ENCODE data around the gene TFE3. TPM values are rescaled to one million over a fixed set of nuclear protein-coding genes. Genes with fewer than 3 reads are reported as not detected.

Gene TFE3
- total and polyA plus RNA-seq, 10 of the 15 experiments (the other 5 are each of a cell fraction or from before 2014, with no cell fraction given): 3.5 to 20.4 (median 11.6) TPM

DNA sequence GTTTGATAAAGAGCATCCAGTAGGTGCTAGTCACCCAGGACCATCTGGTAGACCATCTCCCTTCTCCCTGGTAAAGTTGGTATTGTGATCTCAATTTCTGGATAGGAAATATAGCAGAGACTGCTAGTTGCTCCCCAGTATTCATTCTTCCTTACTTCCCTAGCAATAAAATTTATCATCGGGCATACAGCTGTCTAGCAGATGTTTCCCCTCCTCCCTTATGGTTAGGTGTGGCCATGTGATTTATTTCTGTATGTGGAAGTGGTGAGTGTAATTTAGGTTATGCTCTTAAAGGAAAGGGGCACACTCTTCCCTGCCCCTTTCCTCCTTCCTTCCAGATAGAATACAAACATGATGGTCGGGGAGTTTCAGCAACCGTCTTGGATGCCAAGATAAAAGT lies 59.3 kb downstream of the TFE3 start:
- Histone ChIP-seq H4K20me1 (ENCODE audit: control insufficient read depth, insufficient read depth) (no peaks in the 10 kb centered on the region), H3K4me2 (ENCODE audit: control insufficient read depth, insufficient read depth) (no peak overlapping the region), H3K27me3 (replicated peaks in 1 of 2; ENCODE audit: control insufficient read depth in 2 of 2, insufficient read depth in 2 of 2, low read length in 1 of 2) (no peaks in the 10 kb centered on the region), H3K36me3 (ENCODE audit: control insufficient read depth in 2 of 2, insufficient read depth in 2 of 2, low read length in 1 of 2) (peaks cover 3 to 5% of the 10 kb centered on the region in 2 experiments; a peak in 3 of 4 replicates), H3K9ac (ENCODE audit: control insufficient read depth, insufficient read depth, low read length) (no peak overlapping the region), H2AFZ (ENCODE audit: control insufficient read depth, low read depth, low read length) (no peak overlapping the region), H3K4me1 (ENCODE audit: control insufficient read depth, insufficient read depth, low read length) (no peaks in the 10 kb centered on the region), H3K79me2 (ENCODE audit: control insufficient read depth, insufficient read depth, low read length) (no peaks in the 10 kb centered on the region), H3K9me3 (replicated peaks; ENCODE audit: control insufficient read depth, insufficient read depth, low read length) (no peaks in the 10 kb centered on the region), H3K27ac (ENCODE audit: control insufficient read depth, insufficient read depth) (no peak overlapping the region), H3K4me3 (no peak overlapping the region)
- no peak for TF ChIP-seq NBN (IDR thresholded peaks at IDR 0.05)
- TF ChIP-seq ZNF274 (IDR thresholded peaks at IDR 0.05; ENCODE audit: insufficient read depth, insufficient read length): no peak
- no peak for TF ChIP-seq RAD51 (IDR thresholded peaks at IDR 0.05)
- TF ChIP-seq HDAC6 (IDR thresholded peaks at IDR 0.05; ENCODE audit: unreplicated experiment): no peak
- no peak for TF ChIP-seq NFYA (IDR thresholded peaks at IDR 0.05; ENCODE audit: borderline replicate concordance, low read depth, low read length)
- no peak for TF ChIP-seq HDAC2 (IDR thresholded peaks at IDR 0.05)
- 93% methylated on average over 3 of the region's 3 CpGs for WGBS (ENCODE audit: insufficient coverage, insufficient replicate concordance, low lambda C conversion rate, missing lambda C conversion rate)
- in situ Hi-C loops (cut with MboI): no loop called here
- intact Hi-C loops (cut with micrococcal nuclease; ENCODE audit: unreplicated experiment): no loop called here
- no TSS peak for BruUV-seq (replicated peaks)
- no peak for FAIRE-seq
- no peak for DNase-seq (ENCODE audit: low read depth, low spot score)
- RAD21 ChIA-PET (ENCODE audit: unreplicated experiment): no interaction called here
- no peak for ATAC-seq
- SMC1A ChIA-PET (ENCODE audit: uncharacterized antibody, unreplicated experiment): no interaction called here
- CTCF ChIA-PET: no interaction called here
- POLR2A ChIA-PET: interaction anchor here (0.7 kb wide), 1 partner anchor 206 kb away, joined by 4 read pairs; no protein-coding TSS in a partner anchor

DNA sequence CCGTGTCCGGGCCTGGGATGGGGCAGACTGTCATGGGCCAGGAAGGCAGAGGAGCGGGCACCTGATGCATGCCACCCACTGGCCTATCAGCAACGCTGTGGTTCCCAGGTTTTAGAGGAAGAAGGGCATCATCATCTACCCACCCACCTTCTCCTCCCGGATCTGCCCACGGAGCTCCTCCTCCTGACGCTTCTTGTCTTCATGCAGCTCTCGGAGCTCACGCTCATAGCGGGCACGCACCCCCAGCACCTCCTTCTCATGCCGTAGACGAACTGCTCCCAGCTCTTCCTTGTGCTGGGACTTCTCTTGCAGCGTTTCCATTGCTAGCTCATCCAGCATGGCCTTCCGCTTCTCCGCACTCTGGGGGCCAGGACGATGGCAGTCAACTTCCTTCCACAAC lies 60.1 kb downstream of the TFE3 start:
- POLR2A ChIA-PET: no interaction called here
- BruUV-seq (replicated peaks): no TSS peak
- Histone ChIP-seq H3K27ac (ENCODE audit: control insufficient read depth, insufficient read depth) (no peak overlapping the region), H3K79me2 (ENCODE audit: control insufficient read depth, insufficient read depth, low read length) (no peaks in the 10 kb centered on the region), H3K9ac (ENCODE audit: control insufficient read depth, insufficient read depth, low read length) (no peak overlapping the region), H3K4me3 (no peak overlapping the region), H2AFZ (ENCODE audit: control insufficient read depth, low read depth, low read length) (no peak overlapping the region), H3K4me1 (ENCODE audit: control insufficient read depth, insufficient read depth, low read length) (no peaks in the 10 kb centered on the region), H3K36me3 (ENCODE audit: control insufficient read depth in 2 of 2, insufficient read depth in 2 of 2, low read length in 1 of 2) (peaks cover 3 to 5% of the 10 kb centered on the region in 2 experiments), H3K27me3 (replicated peaks in 1 of 2; ENCODE audit: control insufficient read depth in 2 of 2, insufficient read depth in 2 of 2, low read length in 1 of 2) (no peaks in the 10 kb centered on the region), H3K4me2 (ENCODE audit: control insufficient read depth, insufficient read depth) (no peak overlapping the region), H4K20me1 (ENCODE audit: control insufficient read depth, insufficient read depth) (no peaks in the 10 kb centered on the region), H3K9me3 (replicated peaks; ENCODE audit: control insufficient read depth, insufficient read depth, low read length) (no peaks in the 10 kb centered on the region)
- FAIRE-seq (no peak), ATAC-seq (no peak), DNase-seq (ENCODE audit: low read depth, low spot score) (no peak)
- RAD21 ChIA-PET (ENCODE audit: unreplicated experiment): no interaction called here
- TF ChIP-seq KLF5 (IDR thresholded peaks at IDR 0.05; ENCODE audit: partially characterized antibody): no peak
- no peak for TF ChIP-seq EZH2 (IDR thresholded peaks at IDR 0.05; ENCODE audit: borderline replicate concordance, control insufficient read depth, low read depth, low read length)
- TF ChIP-seq KAT2A (conservative IDR thresholded peaks at IDR 0.05; ENCODE audit: control insufficient read depth, low read depth, low read length): no peak
- TF ChIP-seq ATF7 (IDR thresholded peaks at IDR 0.05; ENCODE audit: low read depth): no peak
- no peak for TF ChIP-seq RFX5 (IDR thresholded peaks at IDR 0.05; ENCODE audit: low read depth, low read length)
- TF ChIP-seq GATAD2B (conservative IDR thresholded peaks at IDR 0.05; ENCODE audit: low read depth): no peak
- no peak for TF ChIP-seq JUND (IDR thresholded peaks at IDR 0.05; ENCODE audit: low read depth, low read length)
- TF ChIP-seq, protein P1, sequence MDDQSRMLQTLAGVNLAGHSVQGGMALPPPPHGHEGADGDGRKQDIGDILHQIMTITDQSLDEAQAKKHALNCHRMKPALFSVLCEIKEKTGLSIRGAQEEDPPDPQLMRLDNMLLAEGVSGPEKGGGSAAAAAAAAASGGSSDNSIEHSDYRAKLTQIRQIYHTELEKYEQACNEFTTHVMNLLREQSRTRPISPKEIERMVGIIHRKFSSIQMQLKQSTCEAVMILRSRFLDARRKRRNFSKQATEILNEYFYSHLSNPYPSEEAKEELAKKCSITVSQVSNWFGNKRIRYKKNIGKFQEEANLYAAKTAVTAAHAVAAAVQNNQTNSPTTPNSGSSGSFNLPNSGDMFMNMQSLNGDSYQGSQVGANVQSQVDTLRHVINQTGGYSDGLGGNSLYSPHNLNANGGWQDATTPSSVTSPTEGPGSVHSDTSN (IDR thresholded peaks at IDR 0.05; ENCODE audit: insufficient replicate concordance, low read depth, low read length): no peak
- WGBS (ENCODE audit: insufficient coverage, insufficient replicate concordance, low lambda C conversion rate, missing lambda C conversion rate): 63% methylated on average over 17 of the region's 17 CpGs
- CTCF ChIA-PET: interaction anchor here (1.1 kb wide), 1 partner anchor 11 kb away, joined by 3 read pairs; the partner anchor contains the start of gene KCND1
- in situ Hi-C loops (cut with MboI) (no loop called here), intact Hi-C loops (cut with micrococcal nuclease; ENCODE audit: unreplicated experiment) (no loop called here)
- SMC1A ChIA-PET (ENCODE audit: uncharacterized antibody, unreplicated experiment): no interaction called here

Data from GM12878 (cell line).